Prostate gland (tissue), 2 donors: ENCODE results near the gene TAF11L7. TPM values are rescaled to one million over a fixed set of nuclear protein-coding genes. Genes with fewer than 3 reads are reported as not detected.
"Not testable (repeated sequence)": the region's sequence is repeated elsewhere in the genome, so short reads cannot be mapped to it uniquely, and the experiment has no call there.

ENCODE experiments used
- DNase-seq: peaks from one replicate; pipeline ENCODE4 v3.0.0-alpha.2; 2019; ENCODE audit warnings: low spot score
- H3K27ac ChIP-seq, 2 donors: fragments of 200-600 bp; sonication (generic); 2 replicates each; pipeline ENCODE4 v1.5.1; 2017 to 2019
- H3K27me3 ChIP-seq: fragments of 200-600 bp; sonication (generic); replicated peaks from 2 replicates; pipeline ENCODE4 v1.5.1; 2019; ENCODE audit not compliant: insufficient read depth
- H3K36me3 ChIP-seq, 2 donors: fragments of 200-600 bp; sonication (generic); 1 replicate in 1 of 2; 2 replicates in 1 of 2; pipeline versions ENCODE4 v1.5.1 to v1.8.1; 2017 to 2019
- H3K4me1 ChIP-seq: fragments of 200-600 bp; sonication (generic); replicated peaks from 2 replicates; pipeline ENCODE4 v1.5.1; 2019
- H3K4me3 ChIP-seq, 2 donors: fragments of 200-600 bp; sonication (generic); 2 replicates each; pipeline ENCODE4 v1.5.1; 2017 to 2019
- H3K9me3 ChIP-seq: fragments of 200-600 bp; sonication (generic); 2 replicates; pipeline ENCODE4 v1.5.1; 2017
- POLR2A ChIP-seq: fragments of 450-650 bp; IDR thresholded peaks from one replicate; pipeline ENCODE4 v1.6.1; 2016; ENCODE audit warnings: antibody characterized with exemption, mild to moderate bottlenecking
- POLR2AphosphoS5 ChIP-seq: sonication (generic); formaldehyde crosslinking; IDR thresholded peaks from one replicate; pipeline ENCODE4 v1.6.1; 2017; ENCODE audit warnings: antibody characterized with exemption
- WGBS: methylation state at CpG from one replicate; pipeline ENCODE4 v1.1.5; 2018; 5-methylcytosine and 5-hydroxymethylcytosine counted together
- intact Hi-C: fragments of 100-400 bp; cut with DNase I; formaldehyde crosslinking; loops from one replicate; pipeline ENCODE4 v1.14.2; 2022
- total RNA-seq, 2 donors: library from RNA; depleted of rRNA; stranded (reverse); fragments of >200 nt; gene quantifications; one replicate each; pipeline ENCODE4 v1.1.0, GENCODE V29; 2016
- TF ChIP-seq, protein P1 (sequence below), 4 experiments: fragments of 200-600 bp in 2 of 4; fragments of 450-650 bp in 2 of 4; sonication (generic) in 2 of 4; IDR thresholded peaks; 1 replicate in 3 of 4; 2 replicates in 1 of 4; pipeline ENCODE4 v1.5.1; 2016 to 2019; ENCODE audit warnings: antibody characterized with exemption in 4 of 4, mild to moderate bottlenecking in 2 of 4, moderate library complexity in 2 of 4

The TAF11L7 gene
- total RNA-seq, 2 donors from 2014 or later = not detected

DNA sequence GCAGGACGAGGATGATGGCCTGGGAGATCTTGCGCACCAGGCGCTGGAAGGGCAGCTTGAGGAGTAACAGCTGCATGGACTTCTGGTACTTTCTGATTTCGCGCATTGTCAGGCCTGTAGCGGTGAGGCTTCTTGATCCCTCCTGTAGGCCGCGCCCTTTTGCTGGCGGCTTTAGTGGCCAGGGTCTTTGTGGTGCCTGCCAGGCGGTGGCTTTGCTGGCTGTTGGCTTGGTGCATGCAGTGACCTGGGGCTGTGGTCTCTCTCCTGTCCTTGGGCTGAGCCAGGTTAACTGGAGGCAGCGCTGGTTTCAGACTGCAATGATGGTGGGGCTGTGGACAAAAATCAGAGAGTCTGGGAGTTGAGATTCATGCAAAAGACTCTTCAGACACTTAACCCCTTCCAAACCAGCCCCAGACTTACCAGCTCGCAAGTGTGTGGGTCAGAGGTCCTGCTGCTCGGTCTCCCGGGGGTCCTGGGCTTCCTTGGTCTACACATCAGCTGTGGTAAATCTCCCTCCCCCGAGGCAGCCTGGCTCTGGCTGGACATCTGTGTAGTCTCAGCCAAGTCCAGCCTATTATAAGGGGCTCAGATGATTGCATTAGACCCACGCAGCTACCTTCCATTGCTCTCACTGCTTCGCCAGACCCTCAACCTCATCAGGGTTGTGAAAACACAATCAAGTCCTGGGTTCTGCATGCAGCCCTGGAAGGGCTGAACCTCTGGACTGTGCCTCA, 29.5 kb upstream of the TAF11L7 start:
- Histone ChIP-seq H3K4me3 (no peak overlapping the region), H3K36me3 (no peaks in the 10 kb centered on the region), H3K4me1 (no peaks in the 10 kb centered on the region), H3K27me3 (no peaks in the 10 kb centered on the region), H3K27ac (no peak overlapping the region), H3K9me3 (no peaks in the 10 kb centered on the region)
- 90% methylated on average over 17 of the region's 17 CpGs for WGBS
- TF ChIP-seq POLR2AphosphoS5 = no peak
- no peak for TF ChIP-seq POLR2A
- TF ChIP-seq, protein P1, sequence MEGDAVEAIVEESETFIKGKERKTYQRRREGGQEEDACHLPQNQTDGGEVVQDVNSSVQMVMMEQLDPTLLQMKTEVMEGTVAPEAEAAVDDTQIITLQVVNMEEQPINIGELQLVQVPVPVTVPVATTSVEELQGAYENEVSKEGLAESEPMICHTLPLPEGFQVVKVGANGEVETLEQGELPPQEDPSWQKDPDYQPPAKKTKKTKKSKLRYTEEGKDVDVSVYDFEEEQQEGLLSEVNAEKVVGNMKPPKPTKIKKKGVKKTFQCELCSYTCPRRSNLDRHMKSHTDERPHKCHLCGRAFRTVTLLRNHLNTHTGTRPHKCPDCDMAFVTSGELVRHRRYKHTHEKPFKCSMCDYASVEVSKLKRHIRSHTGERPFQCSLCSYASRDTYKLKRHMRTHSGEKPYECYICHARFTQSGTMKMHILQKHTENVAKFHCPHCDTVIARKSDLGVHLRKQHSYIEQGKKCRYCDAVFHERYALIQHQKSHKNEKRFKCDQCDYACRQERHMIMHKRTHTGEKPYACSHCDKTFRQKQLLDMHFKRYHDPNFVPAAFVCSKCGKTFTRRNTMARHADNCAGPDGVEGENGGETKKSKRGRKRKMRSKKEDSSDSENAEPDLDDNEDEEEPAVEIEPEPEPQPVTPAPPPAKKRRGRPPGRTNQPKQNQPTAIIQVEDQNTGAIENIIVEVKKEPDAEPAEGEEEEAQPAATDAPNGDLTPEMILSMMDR (IDR thresholded peaks at IDR 0.05) = no peak
- no peak for DNase-seq
- intact Hi-C loops = no loop called here

DNA sequence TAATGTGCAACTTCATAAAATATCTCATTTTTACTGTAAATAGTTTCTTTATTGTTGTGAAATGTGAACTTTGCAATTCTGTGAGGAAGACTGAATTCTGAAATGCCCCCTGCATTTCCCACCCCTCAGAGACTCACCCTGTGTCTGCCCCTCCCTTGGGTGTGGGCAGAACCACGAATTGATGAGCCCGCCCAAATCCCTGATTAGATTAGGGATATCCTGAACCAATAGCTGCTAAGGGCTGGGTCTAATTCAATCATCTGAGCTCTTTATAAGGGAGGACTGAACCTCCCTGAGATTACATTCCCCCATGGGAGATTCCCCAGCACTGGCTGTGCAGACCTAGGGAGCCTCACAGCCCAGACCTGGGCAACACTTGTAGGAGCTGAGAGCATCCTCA, 24.5 kb upstream of the TAF11L7 start, which contains the start of gene TAF11L12:
Gene TAF11L12, plus strand, starts transcription at position 301 of the 400 bp plus-strand sequence.
- H3K27me3 ChIP-seq, H3K4me3 ChIP-seq, intact Hi-C loops, H3K27ac ChIP-seq, DNase-seq, H3K36me3 ChIP-seq, H3K9me3 ChIP-seq, H3K4me1 ChIP-seq: not testable (repeated sequence)
- 70% methylated on average over 2 of the region's 2 CpGs for WGBS

DNA sequence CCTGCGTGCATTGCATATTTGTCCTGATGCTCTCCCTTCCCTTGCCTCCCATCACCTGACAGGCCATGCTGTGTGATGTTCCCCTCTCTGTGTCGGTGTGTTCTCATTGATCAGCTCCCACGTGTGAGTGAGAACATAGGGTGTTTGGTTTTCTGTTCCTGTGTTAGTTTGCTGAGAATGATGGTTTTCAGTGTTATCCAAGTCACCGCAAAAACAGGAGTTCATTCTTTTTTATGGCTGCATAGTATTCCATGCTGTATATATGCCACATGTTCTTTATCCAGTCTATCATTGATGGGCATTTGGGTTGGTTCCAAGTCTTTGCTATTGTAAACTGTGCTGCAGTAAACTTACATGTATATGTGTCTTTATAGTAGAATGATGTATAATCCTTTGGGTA, 21.9 kb upstream of the TAF11L7 start:
- intact Hi-C loops, H3K27ac ChIP-seq, H3K9me3 ChIP-seq, H3K36me3 ChIP-seq, DNase-seq, H3K27me3 ChIP-seq, H3K4me3 ChIP-seq, H3K4me1 ChIP-seq: not testable (repeated sequence)
- 83% methylated on average over 4 of the region's 4 CpGs for WGBS

DNA sequence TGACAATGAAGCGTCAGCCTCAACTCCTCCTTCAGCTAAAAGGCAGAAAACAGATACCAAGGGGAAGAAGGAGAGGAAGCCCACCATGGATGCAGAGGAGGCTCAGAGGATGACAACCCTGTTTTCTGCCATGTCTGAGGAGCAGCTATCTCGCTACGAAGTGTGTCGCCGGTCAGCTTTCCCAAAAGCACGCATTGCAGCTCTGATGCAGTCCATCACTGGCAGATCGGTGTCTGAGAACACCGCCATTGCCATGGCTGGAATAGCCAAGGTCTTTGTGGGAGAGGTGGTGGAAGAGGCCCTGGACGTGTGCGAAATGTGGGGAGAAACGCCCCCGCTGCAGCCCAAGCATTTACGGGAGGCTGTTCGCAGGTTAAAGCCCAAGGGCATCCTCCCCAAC, 19.4 kb upstream of the TAF11L7 start:
- no peaks in the 10 kb centered on the region for H3K27me3 ChIP-seq
- H3K4me3 ChIP-seq = no peak overlapping the region
- H3K9me3 ChIP-seq = no peaks in the 10 kb centered on the region
- DNase-seq = no peak
- intact Hi-C loops = no loop called here
- 95% methylated on average over 14 of the region's 14 CpGs for WGBS
- H3K36me3 ChIP-seq = no peaks in the 10 kb centered on the region
- TF ChIP-seq POLR2AphosphoS5 = no peak
- TF ChIP-seq, protein P1 (IDR thresholded peaks at IDR 0.05) = no peak
- TF ChIP-seq POLR2A = no peak
- H3K4me1 ChIP-seq = no peaks in the 10 kb centered on the region
- no peak overlapping the region for H3K27ac ChIP-seq

GRCh38 chr5:17603880-17604279, 18.3 kb upstream of the TAF11L7 start, which contains the start of gene TAF11L11:
Gene TAF11L11 (plus strand): TSS chr5:17604183.
- H3K4me1 ChIP-seq, H3K4me3 ChIP-seq, DNase-seq, H3K9me3 ChIP-seq, H3K27me3 ChIP-seq, H3K36me3 ChIP-seq, intact Hi-C loops, H3K27ac ChIP-seq: not testable (repeated sequence)
- WGBS = 61% methylated on average over 6 of the region's 6 CpGs

- DNase-seq, H3K27ac ChIP-seq, intact Hi-C loops, H3K4me3 ChIP-seq, H3K27me3 ChIP-seq, H3K9me3 ChIP-seq, H3K4me1 ChIP-seq, H3K36me3 ChIP-seq: not testable (repeated sequence)
- WGBS = 93% methylated on average over 8 of the region's 15 CpGs
Observed at GRCh38 chr5:17597728-17598127, 12.2 kb upstream of the TAF11L7 start, which contains the start of gene TAF11L10. Gene TAF11L10 (minus strand): TSS chr5:17597828.

- H3K27me3 ChIP-seq, intact Hi-C loops: not testable (repeated sequence)
- 97% methylated on average over 13 of the region's 15 CpGs for WGBS
Observed at GRCh38 chr5:17594255-17594654, 8.7 kb upstream of the TAF11L7 start, which contains the start of gene TAF11L9. Gene TAF11L9 (minus strand): TSS chr5:17594394.

GRCh38 chr5:17590860-17591259, 5.3 kb upstream of the TAF11L7 start, which contains the start of gene TAF11L8:
Gene TAF11L8 (minus strand): TSS chr5:17590960.
- not testable (repeated sequence) for H3K9me3 ChIP-seq
- WGBS = no CpG with 5 or more reads among the region's 16 CpGs

More at GRCh38 chr5:17594255-17594654, 8.7 kb upstream of the TAF11L7 start, which contains the start of gene TAF11L9:
- H3K4me3 ChIP-seq, H3K27ac ChIP-seq, H3K9me3 ChIP-seq, H3K36me3 ChIP-seq, H3K4me1 ChIP-seq, DNase-seq: not testable (repeated sequence)

More at GRCh38 chr5:17590860-17591259, 5.3 kb upstream of the TAF11L7 start, which contains the start of gene TAF11L8:
- H3K27me3 ChIP-seq, H3K36me3 ChIP-seq, H3K4me1 ChIP-seq, intact Hi-C loops, H3K27ac ChIP-seq, H3K4me3 ChIP-seq, DNase-seq: not testable (repeated sequence)
